Measurements from ENCODE around the gene PGM2. TPM values are rescaled to one million over a fixed set of nuclear protein-coding genes. Genes with fewer than 3 reads are reported as not detected.

PGM2 gene
- total RNA-seq, 1 donor from 2014 or later, result 7.1 TPM

DNA sequence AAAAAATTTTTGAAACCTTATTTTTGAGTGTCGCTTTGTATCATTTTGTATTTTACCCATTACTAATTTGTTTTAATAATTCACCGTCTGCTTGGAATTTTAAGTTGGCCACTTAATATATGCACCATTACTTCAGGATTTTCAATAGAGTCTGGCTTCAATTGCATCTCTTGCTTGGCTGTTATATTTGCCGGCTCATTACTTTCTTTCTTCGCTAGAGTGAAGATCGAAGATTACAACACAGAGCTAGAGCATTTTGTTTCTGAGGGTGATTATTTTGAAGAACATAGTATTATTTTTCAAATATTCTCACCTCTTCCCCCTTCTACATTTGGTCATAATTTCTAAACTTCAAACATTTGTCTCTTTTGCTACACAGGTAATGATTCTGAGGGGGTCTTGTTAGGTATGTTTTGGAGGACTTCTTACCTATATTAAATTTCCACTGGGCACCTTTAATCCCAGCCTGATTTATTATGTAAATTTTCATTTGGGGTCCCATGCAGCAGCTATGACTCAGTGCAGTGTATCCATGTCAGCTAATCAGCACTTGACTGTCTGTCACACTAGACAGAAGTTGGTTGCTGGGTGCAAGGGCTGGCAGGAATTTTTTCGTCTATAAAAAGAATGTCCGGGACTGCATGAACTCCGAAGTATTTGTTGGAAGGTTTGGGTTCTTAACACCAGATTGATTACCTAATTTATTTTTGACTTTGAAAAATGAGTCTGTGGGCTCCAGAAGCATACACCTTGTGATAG is 83.0 kb downstream of the PGM2 start:
- intact Hi-C loops (cut with DNase I), result loop anchor here (2.0 to 5.0 kb wide), 2 partner anchors 19 to 68 kb away; partner anchors contain the start of gene TBC1D1
- peaks cover 0 to 19% of the 10 kb centered on the region in 2 donors for H3K4me1 ChIP-seq
- no peak for DNase-seq (ENCODE audit: low spot score in 2 of 2)
- TF ChIP-seq, protein P1, sequence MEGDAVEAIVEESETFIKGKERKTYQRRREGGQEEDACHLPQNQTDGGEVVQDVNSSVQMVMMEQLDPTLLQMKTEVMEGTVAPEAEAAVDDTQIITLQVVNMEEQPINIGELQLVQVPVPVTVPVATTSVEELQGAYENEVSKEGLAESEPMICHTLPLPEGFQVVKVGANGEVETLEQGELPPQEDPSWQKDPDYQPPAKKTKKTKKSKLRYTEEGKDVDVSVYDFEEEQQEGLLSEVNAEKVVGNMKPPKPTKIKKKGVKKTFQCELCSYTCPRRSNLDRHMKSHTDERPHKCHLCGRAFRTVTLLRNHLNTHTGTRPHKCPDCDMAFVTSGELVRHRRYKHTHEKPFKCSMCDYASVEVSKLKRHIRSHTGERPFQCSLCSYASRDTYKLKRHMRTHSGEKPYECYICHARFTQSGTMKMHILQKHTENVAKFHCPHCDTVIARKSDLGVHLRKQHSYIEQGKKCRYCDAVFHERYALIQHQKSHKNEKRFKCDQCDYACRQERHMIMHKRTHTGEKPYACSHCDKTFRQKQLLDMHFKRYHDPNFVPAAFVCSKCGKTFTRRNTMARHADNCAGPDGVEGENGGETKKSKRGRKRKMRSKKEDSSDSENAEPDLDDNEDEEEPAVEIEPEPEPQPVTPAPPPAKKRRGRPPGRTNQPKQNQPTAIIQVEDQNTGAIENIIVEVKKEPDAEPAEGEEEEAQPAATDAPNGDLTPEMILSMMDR (IDR thresholded peaks at IDR 0.05), result no peak
- peak overlapping the region; percentile 82 to 85 for H3K27ac ChIP-seq
- peak overlapping the region; percentile 34 to 54 for H3K4me3 ChIP-seq
- H3K36me3 ChIP-seq, result no peaks in the 10 kb centered on the region
- H3K9me3 ChIP-seq, result no peaks in the 10 kb centered on the region
- no peaks in the 10 kb centered on the region for H3K27me3 ChIP-seq

DNA sequence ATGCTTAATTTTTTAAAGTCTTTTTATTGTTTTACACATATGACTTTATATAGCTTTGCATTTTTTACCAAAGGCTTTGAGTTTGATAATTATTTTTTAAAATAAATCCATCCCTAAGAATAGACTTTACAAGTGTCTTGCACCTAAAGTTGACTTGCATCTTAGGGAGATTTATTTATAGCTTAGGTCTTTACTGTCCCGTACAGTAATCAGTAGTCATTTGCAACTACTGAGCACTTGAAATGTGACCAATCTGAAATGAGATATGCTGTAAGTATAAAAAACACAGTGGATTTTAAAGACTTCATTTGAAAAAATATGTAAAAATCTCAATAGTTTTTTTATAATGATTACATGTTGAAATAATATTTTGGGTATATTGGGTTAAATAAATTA is 83.6 kb downstream of the PGM2 start:
- peaks cover 0 to 19% of the 10 kb centered on the region in 2 donors for H3K4me1 ChIP-seq
- peak overlapping the region; percentile 82 to 85 for H3K27ac ChIP-seq
- TF ChIP-seq, protein P1 (IDR thresholded peaks at IDR 0.05), result no peak
- H3K4me3 ChIP-seq, result peak overlapping the region in 1 of 2 donors; percentile 54
- H3K27me3 ChIP-seq, result no peaks in the 10 kb centered on the region
- H3K9me3 ChIP-seq, result no peaks in the 10 kb centered on the region
- intact Hi-C loops (cut with DNase I), result no loop called here
- DNase-seq (ENCODE audit: low spot score in 2 of 2), result no peak
- H3K36me3 ChIP-seq, result no peaks in the 10 kb centered on the region

Other genes starting within 250 kb of the PGM2 start
- gene RELL1, start 140.3 kb upstream of the PGM2 start, total RNA-seq, result 61.5 TPM
- 132 TPM for gene TBC1D1, start 64.4 kb downstream of the PGM2 start, total RNA-seq
- not detected for gene PTTG2, start 133.7 kb downstream of the PGM2 start, total RNA-seq